Smooth muscle cell (in vitro differentiated cells): ENCODE data around the gene NCOA5. TPM values are rescaled to one million over a fixed set of nuclear protein-coding genes. Genes with fewer than 3 reads are reported as not detected.

Source experiments
- DNase-seq: peaks from one replicate; lab custom pipeline; 2025; ENCODE audit not compliant: unreplicated experiment; lab: John Stamatoyannopoulos, UW
- H2AFZ ChIP-seq: fragments of 200-600 bp; sonication (generic); 2 replicates; pipeline ENCODE4 v1.6.0; 2016; ENCODE audit warnings: antibody characterized with exemption, low read depth, mild to moderate bottlenecking
- H3F3A ChIP-seq: fragments of 200-600 bp; sonication (generic); 2 replicates; pipeline ENCODE4 v1.6.0; 2017; ENCODE audit warnings: antibody characterized with exemption, low read depth
- H3K27ac ChIP-seq: fragments of 200-600 bp; sonication (generic); 2 replicates; pipeline ENCODE4 v1.5.1; 2016; ENCODE audit warnings: low read depth, mild to moderate bottlenecking
- H3K27me3 ChIP-seq: fragments of 200-600 bp; sonication (generic); 2 replicates; pipeline ENCODE4 v1.6.1; 2016; ENCODE audit warnings: low read depth, mild to moderate bottlenecking
- H3K36me3 ChIP-seq: fragments of 200-600 bp; sonication (generic); 2 replicates; pipeline ENCODE4 v1.5.1; 2016; ENCODE audit warnings: low read depth
- H3K4me1 ChIP-seq: fragments of 200-600 bp; sonication (generic); 2 replicates; pipeline ENCODE4 v1.5.1; 2016; ENCODE audit warnings: low read depth
- H3K4me2 ChIP-seq: fragments of 200-600 bp; sonication (generic); 2 replicates; pipeline ENCODE4 v1.6.0; 2016; ENCODE audit warnings: mild to moderate bottlenecking
- H3K4me3 ChIP-seq: fragments of 200-600 bp; sonication (generic); 2 replicates; pipeline ENCODE4 v1.5.1; 2016; ENCODE audit warnings: mild to moderate bottlenecking
- H3K79me2 ChIP-seq: fragments of 200-600 bp; sonication (generic); 2 replicates; pipeline ENCODE4 v1.6.0; 2016; ENCODE audit warnings: low read depth, mild to moderate bottlenecking
- H3K9ac ChIP-seq: fragments of 200-600 bp; sonication (generic); 2 replicates; pipeline ENCODE4 v1.6.0; 2016; ENCODE audit warnings: low read depth
- H3K9me3 ChIP-seq: fragments of 200-600 bp; sonication (generic); replicated peaks from 2 replicates; pipeline ENCODE4 v1.5.1; 2016; ENCODE audit warnings: low read depth
- H4K20me1 ChIP-seq: fragments of 200-600 bp; sonication (generic); 2 replicates; pipeline ENCODE4 v1.6.0; 2016; ENCODE audit warnings: low read depth
- CTCF ChIP-seq: fragments of 200-600 bp; sonication (generic); IDR thresholded peaks from 2 replicates; pipeline ENCODE4 v1.5.1; 2017; ENCODE audit warnings: borderline replicate concordance, mild to moderate bottlenecking, antibody characterized with exemption; ENCODE audit not compliant: insufficient read depth, poor library complexity, severe bottlenecking
- WGBS: methylation state at CpG from one replicate; pipeline ENCODE4 v1.1.7; 2016; ENCODE audit warnings: low lambda C conversion rate; 5-methylcytosine and 5-hydroxymethylcytosine counted together
- polyA plus RNA-seq: library from polyadenylated mRNA; unstranded; fragments of >200 nt; fragmentation: Nextera tagmentation; extraction: Ambion mirVana; gene quantifications from 2 replicates; pipeline ENCODE4 v1.2.1, GENCODE V29; 2016
- total RNA-seq: library from RNA; depleted of rRNA; stranded (reverse); fragments of >200 nt; gene quantifications from 2 replicates; pipeline ENCODE4 v1.2.3, GENCODE V29; 2014

Gene NCOA5
- total and polyA plus RNA-seq, 2 experiments from 2014 or later = 8.3 to 11.4 TPM

GRCh38 chr20:46028110-46028509 lies 61.7 kb downstream of the NCOA5 start:
- no peak overlapping the region for H3K4me3 ChIP-seq
- no peak overlapping the region for H2AFZ ChIP-seq
- no peaks in the 10 kb centered on the region for H3K9me3 ChIP-seq
- H3K36me3 ChIP-seq = no peaks in the 10 kb centered on the region
- H3K27me3 ChIP-seq = peaks cover 71% of the 10 kb centered on the region
- 76% methylated on average over 7 of the region's 7 CpGs for whole genome bisulfite sequencing
- peaks cover 3% of the 10 kb centered on the region for H3K4me1 ChIP-seq
- TF ChIP-seq CTCF = no peak
- no peaks in the 10 kb centered on the region for H4K20me1 ChIP-seq
- DNase-seq = no peak
- H3K9ac ChIP-seq = no peak overlapping the region
- H3K79me2 ChIP-seq = no peaks in the 10 kb centered on the region
- H3K27ac ChIP-seq = no peak overlapping the region
- no peak overlapping the region for H3K4me2 ChIP-seq
- H3F3A ChIP-seq = no peaks in the 10 kb centered on the region

- TF ChIP-seq CTCF = no peak
- Histone ChIP-seq H3K9me3 (no peaks in the 10 kb centered on the region), H3K4me2 (no peak overlapping the region), H3F3A (peaks cover 3% of the 10 kb centered on the region), H3K9ac (no peak overlapping the region), H3K27ac (no peak overlapping the region), H3K4me1 (peaks cover 3% of the 10 kb centered on the region), H4K20me1 (no peaks in the 10 kb centered on the region), H3K36me3 (no peaks in the 10 kb centered on the region), H2AFZ (no peak overlapping the region), H3K4me3 (no peak overlapping the region), H3K27me3 (peaks cover 64% of the 10 kb centered on the region), H3K79me2 (no peaks in the 10 kb centered on the region)
- 19% methylated on average over 4 of the region's 4 CpGs for WGBS
- no peak for DNase-seq
Observed at GRCh38 chr20:46027245-46027853, 62.4 kb downstream of the NCOA5 start.

GRCh38 chr20:46025376-46025783 lies 64.4 kb downstream of the NCOA5 start:
- Histone ChIP-seq H3K9me3 (no peaks in the 10 kb centered on the region), H3F3A (peaks cover 4% of the 10 kb centered on the region), H4K20me1 (no peaks in the 10 kb centered on the region), H3K79me2 (no peaks in the 10 kb centered on the region), H3K9ac (no peak overlapping the region), H2AFZ (no peak overlapping the region), H3K36me3 (no peaks in the 10 kb centered on the region), H3K27ac (no peak overlapping the region), H3K4me1 (peaks cover 3% of the 10 kb centered on the region), H3K27me3 (peaks cover 44% of the 10 kb centered on the region), H3K4me2 (no peak overlapping the region), H3K4me3 (no peak overlapping the region)
- no peak for DNase-seq
- 74% methylated on average over 10 of the region's 10 CpGs for WGBS
- no peak for TF ChIP-seq CTCF

- no peak overlapping the region for H2AFZ ChIP-seq
- peaks cover 30% of the 10 kb centered on the region for H3K27me3 ChIP-seq
- H3K4me1 ChIP-seq = peaks cover under 1% of the 10 kb centered on the region
- no peak overlapping the region for H3K9ac ChIP-seq
- H3K9me3 ChIP-seq = no peaks in the 10 kb centered on the region
- H3K36me3 ChIP-seq = no peaks in the 10 kb centered on the region
- no peaks in the 10 kb centered on the region for H3K79me2 ChIP-seq
- TF ChIP-seq CTCF = no peak
- DNase-seq = no peak
- WGBS = 65% methylated on average over 4 of the region's 4 CpGs
- no peak overlapping the region for H3K4me2 ChIP-seq
- no peak overlapping the region for H3K4me3 ChIP-seq
- H3K27ac ChIP-seq = no peak overlapping the region
- peaks cover 4% of the 10 kb centered on the region for H3F3A ChIP-seq
- H4K20me1 ChIP-seq = no peaks in the 10 kb centered on the region
Observed at GRCh38 chr20:46023999-46024398, 65.8 kb downstream of the NCOA5 start.
